ENCODE data around the gene STRA8.

The STRA8 gene

DNA sequence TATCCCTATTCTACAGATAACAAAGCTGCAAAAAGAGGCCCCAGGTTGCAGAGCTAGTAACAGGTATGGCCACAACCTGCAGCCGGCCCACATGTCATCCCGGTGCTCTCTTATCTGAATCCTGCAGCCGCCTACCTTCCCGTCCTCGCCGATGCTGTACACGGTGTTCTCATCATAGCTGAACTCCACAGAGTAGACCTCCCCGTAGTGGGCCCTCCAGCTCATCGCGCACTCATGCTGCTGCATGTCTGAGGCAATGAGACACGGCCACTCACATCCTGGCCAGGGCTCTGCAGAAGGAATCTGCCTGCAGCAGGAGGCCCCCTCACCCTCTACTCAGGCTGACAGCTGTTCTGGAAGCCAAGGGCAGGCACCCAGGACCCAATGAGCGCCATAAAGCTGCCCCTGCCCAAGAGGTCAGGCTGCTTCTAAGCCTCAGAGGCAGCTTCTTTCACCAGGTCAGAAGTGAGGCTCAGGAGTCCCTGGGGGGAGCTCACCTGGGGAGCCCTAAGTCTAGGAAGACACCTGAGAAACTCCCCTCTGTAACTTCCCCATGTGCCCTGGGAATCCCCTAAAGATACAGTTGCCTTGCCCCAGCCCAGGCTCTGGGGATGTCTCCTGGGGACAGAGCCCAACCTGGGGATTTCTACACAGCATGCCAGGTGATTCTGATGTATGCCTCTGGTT lies 45.2 kb upstream of the STRA8 start:
- DNase-seq = peak in 1 of 2 donors; percentile 48
- Histone ChIP-seq H3K36me3 (peaks cover 80 to 93% (median 84%) of the 10 kb centered on the region in 3 donors), H3K4me3 (no peak overlapping the region), H3K9me3 (no peaks in the 10 kb centered on the region), H3K4me1 (no peaks in the 10 kb centered on the region), H3K27ac (no peak overlapping the region), H3K27me3 (no peaks in the 10 kb centered on the region)
- intact Hi-C loops (cut with DNase I; ENCODE audit: low total_unique reads) = no loop called here
- TF ChIP-seq, protein P1, sequence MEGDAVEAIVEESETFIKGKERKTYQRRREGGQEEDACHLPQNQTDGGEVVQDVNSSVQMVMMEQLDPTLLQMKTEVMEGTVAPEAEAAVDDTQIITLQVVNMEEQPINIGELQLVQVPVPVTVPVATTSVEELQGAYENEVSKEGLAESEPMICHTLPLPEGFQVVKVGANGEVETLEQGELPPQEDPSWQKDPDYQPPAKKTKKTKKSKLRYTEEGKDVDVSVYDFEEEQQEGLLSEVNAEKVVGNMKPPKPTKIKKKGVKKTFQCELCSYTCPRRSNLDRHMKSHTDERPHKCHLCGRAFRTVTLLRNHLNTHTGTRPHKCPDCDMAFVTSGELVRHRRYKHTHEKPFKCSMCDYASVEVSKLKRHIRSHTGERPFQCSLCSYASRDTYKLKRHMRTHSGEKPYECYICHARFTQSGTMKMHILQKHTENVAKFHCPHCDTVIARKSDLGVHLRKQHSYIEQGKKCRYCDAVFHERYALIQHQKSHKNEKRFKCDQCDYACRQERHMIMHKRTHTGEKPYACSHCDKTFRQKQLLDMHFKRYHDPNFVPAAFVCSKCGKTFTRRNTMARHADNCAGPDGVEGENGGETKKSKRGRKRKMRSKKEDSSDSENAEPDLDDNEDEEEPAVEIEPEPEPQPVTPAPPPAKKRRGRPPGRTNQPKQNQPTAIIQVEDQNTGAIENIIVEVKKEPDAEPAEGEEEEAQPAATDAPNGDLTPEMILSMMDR (IDR thresholded peaks at IDR 0.05) = no peak

DNA sequence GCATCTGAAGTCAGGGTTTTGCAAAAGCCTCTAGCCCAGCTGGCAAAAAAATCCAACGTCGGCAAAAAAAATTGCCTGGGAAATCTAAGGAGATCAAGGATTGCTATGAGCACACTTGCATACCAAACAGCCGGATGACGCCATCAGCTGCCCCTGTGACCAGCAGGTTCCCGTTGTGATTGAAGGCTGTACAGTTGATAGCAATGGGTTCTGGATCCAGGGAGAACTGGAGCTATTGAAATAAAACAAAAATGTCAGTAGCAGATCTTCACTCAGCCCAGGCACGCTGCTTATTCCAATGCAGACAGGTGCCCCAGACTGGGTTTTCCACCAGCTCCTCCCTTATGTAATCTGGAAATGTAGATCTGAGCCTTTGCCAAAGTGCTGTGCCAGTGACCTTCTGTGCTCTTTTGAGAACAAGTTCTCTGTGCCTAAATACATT lies 44.4 kb upstream of the STRA8 start:
- Histone ChIP-seq H3K27ac (no peak overlapping the region), H3K9me3 (no peaks in the 10 kb centered on the region)

DNA sequence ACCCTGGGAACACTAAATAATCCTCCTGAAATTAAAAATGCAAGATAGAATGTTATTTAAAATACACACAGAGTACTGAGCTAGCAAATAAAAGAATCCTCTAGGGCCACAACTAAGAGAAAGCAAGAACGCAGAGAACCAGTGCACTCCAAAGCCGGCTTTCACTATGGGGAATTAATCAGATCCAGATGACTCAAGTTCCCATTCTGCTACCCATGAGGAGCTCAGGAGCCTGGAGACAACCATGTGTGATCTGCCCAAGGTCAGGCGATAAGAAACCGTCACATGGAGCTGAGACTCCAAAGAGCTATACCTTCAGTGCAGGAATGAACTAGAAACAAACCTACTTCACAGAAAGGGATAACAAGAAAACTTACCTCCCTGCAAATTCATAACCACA lies 43.7 kb upstream of the STRA8 start:
- intact Hi-C loops (cut with DNase I; ENCODE audit: low total_unique reads) = no loop called here
- peaks cover 77 to 93% (median 83%) of the 10 kb centered on the region in 3 donors for H3K36me3 ChIP-seq
- TF ChIP-seq, protein P1 (IDR thresholded peaks at IDR 0.05) = no peak

More for the DNA sequence above, 44.4 kb upstream of the STRA8 start:
- TF ChIP-seq, protein P1 (IDR thresholded peaks at IDR 0.05) = no peak
- Histone ChIP-seq H3K27me3 (no peaks in the 10 kb centered on the region), H3K4me3 (no peak overlapping the region), H3K36me3 (peaks cover 78 to 93% (median 83%) of the 10 kb centered on the region in 3 donors), H3K4me1 (no peaks in the 10 kb centered on the region)
- intact Hi-C loops (cut with DNase I; ENCODE audit: low total_unique reads) = no loop called here
- DNase-seq = peak in 1 of 2 donors; percentile 12

DNA sequence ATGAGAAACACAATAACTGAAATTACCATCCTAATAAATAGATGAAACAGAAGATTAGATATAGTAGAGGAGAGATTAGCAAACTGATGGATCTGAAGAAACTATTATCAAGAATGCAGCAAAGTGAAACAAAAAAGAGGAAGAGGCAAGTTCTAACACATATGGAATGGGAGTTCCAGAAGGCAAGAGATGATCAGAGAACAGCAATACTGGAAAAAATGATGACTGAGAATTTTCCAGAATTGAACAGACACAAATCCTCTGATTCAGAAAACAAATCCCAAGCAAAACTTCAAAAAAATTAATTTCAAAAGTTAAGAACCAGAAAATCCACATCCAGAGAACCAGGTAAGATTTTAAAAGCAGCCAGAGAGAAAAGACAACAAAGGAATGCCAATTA lies 42.9 kb upstream of the STRA8 start:
- Histone ChIP-seq H3K27me3 (no peaks in the 10 kb centered on the region), H3K27ac (no peak overlapping the region), H3K36me3 (peaks cover 70 to 93% (median 83%) of the 10 kb centered on the region in 3 donors), H3K4me3 (no peak overlapping the region), H3K4me1 (no peaks in the 10 kb centered on the region), H3K9me3 (no peaks in the 10 kb centered on the region)
- TF ChIP-seq, protein P1 (IDR thresholded peaks at IDR 0.05) = no peak
- DNase-seq = no peak
- intact Hi-C loops (cut with DNase I; ENCODE audit: low total_unique reads) = no loop called here

More for the DNA sequence above, 43.7 kb upstream of the STRA8 start:
- Histone ChIP-seq H3K27me3 (no peaks in the 10 kb centered on the region), H3K27ac (no peak overlapping the region), H3K4me1 (no peaks in the 10 kb centered on the region), H3K4me3 (no peak overlapping the region), H3K9me3 (no peaks in the 10 kb centered on the region)
- DNase-seq = peak in 1 of 2 donors; percentile 19

DNA sequence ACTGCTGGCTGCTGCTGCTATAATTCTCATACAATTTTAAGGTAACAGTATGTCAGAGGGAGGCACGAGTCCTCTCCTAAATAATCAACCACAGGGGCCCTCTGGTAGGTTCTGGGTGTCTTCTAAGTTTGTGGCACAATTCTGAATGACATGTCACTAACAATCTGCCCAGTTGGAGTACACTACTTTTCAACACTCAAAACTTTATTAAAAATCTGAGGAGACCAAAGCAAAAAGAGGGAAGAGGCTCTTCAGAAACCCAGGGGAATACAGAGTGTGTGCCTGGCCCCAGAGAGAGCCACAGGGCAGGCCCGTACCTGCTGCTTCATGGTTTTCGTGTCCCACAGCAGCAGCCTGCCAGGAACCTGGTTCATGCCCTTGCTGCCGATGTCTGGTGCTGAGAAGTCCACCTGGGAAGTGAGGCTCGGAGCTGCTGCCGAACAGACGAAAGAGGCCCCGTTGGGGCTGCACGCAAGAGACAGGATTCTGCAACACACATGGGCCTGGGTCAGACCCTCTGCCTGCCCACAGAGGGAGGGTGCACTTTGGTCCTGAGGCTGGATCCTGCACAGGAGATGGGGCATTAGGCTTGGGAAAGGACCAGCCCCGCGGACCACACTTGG lies 40.6 kb upstream of the STRA8 start:
- TF ChIP-seq, protein P1 (IDR thresholded peaks at IDR 0.05) = no peak
- no peaks in the 10 kb centered on the region for H3K9me3 ChIP-seq
- H3K4me3 ChIP-seq = no peak overlapping the region
- no peaks in the 10 kb centered on the region for H3K4me1 ChIP-seq
- peak in 1 of 2 donors; percentile 51 for DNase-seq
- H3K27ac ChIP-seq = no peak overlapping the region
- no peaks in the 10 kb centered on the region for H3K27me3 ChIP-seq
- H3K36me3 ChIP-seq = peaks cover 69 to 93% (median 83%) of the 10 kb centered on the region in 3 donors
- intact Hi-C loops (cut with DNase I; ENCODE audit: low total_unique reads) = no loop called here

Data from tibial artery (tissue), 4 donors.